GM12892 (cell line): ENCODE data around the gene MAP6.

Experiments used
- POLR2A ChIP-seq: IDR thresholded peaks from 2 replicates; pipeline ENCODE4 v1.6.1; 2011; ENCODE audit warnings: low read depth, low read length, control low read depth
- POLR2AphosphoS5 ChIP-seq: IDR thresholded peaks from 2 replicates; pipeline ENCODE4 v1.6.1; 2011; ENCODE audit warnings: low read depth, low read length, control low read depth
- TAF1 ChIP-seq: IDR thresholded peaks from 2 replicates; pipeline ENCODE4 v1.6.1; 2011; ENCODE audit warnings: low read depth, mild to moderate bottlenecking, control low read depth, low read length, borderline replicate concordance

DNA sequence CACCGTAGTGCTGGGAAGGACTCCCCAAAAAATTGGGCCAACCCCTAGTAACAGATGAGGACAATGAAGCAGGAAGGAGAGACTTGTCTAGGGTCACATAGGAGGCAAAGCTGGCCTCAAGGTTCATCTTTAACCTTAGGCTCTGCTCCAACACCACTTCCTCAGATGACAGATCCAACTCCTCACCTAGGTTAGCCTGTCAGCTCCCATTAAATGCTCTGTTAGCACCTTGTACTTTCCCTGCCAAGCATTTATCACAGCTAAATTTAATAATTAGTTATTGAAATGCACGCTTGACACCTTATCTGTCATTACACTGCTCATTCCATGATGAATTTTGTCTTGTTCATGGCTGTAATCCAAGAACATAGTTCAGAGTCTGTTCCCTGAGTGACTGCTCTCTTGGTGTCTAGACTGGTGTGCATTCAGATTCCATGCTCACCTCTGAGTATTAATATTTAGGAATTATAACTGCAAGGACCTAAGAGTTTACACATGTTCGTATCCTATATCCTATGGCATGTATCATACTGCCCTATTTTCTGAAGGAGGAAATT lies 18.6 kb downstream of the MAP6 start:
- TF ChIP-seq POLR2AphosphoS5, result no peak
- no peak for TF ChIP-seq POLR2A
- no peak for TF ChIP-seq TAF1
